Cortex of kidney (tissue), 1 donor: ENCODE data around the gene SNTG2.

Source experiments
- DNase-seq: peaks from one replicate; lab custom pipeline; 2025; lab: John Stamatoyannopoulos, UW

SNTG2 gene

DNA sequence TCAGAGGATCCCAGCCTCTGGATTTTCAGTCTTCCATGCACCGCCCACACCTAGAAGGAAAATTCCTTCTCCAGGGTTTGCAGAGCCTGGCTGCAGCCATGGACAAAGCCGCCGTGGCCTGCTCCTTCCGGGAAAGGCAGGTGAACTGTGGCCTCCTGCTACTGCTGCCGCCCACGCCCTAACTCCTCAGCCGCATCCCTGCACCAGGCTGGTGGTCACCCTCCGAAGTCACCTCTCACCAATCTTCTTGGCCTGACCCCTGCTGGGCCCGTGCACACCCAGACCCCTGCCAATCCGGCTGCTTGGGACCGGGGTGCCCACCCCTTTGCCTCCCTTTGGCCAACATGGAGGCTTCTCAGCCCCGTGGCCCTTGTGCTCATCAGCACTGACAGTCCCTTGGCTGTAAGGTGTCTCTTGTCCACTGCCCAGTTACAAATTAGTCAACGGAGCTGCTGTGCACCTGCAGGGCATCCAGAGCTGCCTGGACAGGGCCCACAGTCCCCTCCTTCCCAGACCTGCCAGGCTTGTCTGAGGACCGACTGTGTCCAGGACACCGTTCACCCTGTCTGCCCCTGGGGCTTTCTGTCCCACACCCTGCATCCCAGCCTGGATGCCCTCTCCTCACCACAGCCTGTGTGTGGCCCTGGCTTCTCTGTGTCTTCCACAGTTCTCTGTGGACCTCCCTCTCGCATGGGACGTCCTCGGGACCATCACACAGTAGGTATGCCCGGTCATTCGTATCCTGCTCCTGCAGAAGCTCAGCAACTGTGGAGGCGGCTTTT lies 332.6 kb downstream of the SNTG2 start:
- no peak for DNase-seq

DNA sequence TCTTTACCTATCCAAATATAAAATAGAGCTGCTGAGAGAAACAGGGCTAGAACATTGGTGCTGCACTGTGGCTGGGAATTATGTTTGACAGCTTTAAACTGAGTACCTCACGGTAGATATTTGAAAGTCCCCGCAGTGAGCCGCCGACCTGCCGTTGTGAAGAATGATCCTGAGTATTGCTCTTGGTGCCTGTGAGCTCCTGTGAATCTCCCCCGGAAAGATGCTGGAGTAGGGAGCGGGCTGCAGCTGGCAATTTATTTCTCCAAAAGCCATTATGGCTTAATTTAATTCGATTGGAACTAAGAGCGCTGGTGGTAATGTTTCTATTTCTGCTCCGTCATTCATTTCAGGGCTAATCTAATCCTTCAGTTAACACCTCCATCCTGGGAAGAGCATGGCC lies 333.2 kb downstream of the SNTG2 start:
- DNase-seq: no peak

GRCh38 chr2:1286929-1287328 lies 336.3 kb downstream of the SNTG2 start:
- no peak for DNase-seq

DNA sequence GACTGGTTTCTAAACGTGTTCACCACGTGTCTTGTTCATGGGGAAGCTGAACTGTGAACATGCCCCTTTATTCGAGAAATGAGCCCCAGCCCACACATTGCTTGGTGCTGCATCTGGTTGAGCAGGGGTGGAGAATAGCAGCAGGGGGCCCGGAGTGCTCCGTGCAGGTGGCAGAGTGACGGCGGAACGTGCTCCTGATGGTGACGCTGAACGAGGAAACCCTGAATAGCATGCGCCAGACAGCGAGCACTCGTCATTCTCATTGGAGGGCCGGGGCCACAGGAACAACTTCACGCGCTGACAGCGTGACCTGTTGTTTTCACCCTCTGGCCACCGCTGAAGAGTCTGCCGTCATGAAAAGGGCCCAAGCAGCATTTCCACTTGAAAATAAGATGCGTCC lies 336.8 kb downstream of the SNTG2 start:
- no peak for DNase-seq

DNA sequence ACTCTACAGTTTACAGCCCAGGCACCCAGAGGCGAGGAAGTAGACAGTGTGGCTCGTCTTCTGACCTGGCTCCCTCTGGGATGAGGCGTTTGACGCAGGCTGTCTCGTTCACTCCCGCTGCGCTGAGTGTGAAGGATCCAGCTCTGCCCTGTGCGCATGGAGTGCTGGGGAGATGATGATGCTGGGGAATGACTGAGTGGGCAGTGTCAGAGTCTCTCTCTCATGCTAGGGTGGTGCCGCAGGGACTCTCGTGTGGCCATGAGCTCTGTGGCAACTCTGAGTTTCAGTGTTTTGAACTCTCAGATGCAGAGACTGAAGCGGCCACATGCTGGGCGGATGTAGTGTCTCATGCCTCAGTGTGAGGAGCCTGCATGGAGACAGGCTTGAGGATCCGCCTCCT lies 344.3 kb downstream of the SNTG2 start:
- DNase-seq: no peak

- DNase-seq: no peak
These were observed 345.1 kb downstream of the SNTG2 start for GRCh38 chr2:1295740-1296139.

DNA sequence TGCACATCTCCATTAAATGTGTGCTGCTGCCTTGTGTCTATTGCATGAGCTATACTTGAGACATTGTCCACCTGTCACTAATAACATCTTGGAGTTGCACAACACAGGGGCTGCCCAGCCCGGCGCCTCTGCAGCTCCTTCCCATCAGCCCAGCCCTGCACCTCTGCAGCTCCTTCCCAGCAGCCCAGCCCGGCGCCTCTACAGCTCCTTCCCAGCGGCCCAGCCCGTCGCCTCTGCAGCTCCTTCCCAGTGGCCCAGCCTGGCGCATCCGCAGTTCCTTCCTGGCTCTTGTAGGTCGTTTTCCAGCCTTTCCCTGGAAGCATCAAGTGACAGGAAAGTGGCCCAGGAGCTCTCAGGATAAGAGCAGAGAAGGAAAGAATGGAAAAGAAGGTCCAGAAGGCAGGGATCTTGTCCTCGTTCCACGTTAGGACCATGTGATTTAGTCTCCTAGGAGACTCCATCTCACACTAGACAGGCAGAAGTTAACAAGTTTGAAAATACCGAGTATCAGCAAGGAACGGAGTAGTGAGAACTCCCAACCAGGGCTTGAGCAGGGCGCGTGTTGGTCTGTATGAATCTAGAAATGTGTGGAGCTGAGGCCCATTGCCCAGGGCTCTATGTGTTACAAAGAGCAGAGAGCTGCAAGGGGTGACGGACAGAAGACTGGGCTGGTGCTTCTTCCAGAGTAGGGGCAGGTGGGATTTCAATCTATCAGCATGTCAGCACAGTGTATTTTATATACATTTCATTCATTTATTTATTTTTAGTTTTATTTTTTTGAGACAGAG lies 346.9 kb downstream of the SNTG2 start:
- no peak for DNase-seq

DNA sequence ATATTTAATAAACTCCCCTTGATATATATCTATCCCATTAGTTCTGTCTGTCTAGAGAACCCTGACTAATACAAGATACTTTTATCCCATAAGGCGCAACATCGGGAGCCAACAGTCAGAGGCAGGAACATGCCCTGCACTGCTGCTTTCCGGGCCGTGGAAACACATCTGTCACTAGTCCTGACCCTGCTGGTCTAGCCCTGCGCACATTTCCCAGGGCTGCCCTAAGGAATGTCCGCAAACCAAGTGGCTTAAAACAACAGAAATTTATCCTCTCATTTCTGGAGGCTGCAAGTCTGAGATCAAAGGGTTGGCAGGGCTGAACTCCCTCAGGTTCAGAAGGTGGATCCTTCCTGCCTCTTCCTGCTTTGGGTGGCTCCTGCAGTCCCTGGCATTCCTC lies 348.4 kb downstream of the SNTG2 start:
- DNase-seq: no peak

DNA sequence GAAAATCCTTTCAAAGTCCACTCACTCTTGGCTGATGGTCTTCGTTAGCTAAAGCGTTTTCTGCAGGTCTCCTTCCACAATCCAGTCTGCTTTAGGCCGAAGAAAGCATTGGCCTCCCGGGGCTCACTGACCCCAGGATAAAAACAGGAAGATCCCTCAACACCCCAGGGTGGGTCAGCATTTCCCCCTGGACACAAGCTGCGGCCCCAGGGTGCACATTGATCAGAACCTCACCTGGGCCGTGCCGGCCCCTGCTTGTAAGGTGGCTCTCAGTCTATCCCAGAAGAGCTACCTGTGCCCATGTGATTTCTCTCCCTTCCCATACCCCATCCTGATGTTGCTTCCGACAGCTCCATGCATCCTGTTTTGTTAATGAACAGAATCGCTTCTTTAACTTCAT lies 349.6 kb downstream of the SNTG2 start:
- no peak for DNase-seq

GRCh38 chr2:1301056-1301455 lies 350.4 kb downstream of the SNTG2 start:
- DNase-seq: no peak

DNA sequence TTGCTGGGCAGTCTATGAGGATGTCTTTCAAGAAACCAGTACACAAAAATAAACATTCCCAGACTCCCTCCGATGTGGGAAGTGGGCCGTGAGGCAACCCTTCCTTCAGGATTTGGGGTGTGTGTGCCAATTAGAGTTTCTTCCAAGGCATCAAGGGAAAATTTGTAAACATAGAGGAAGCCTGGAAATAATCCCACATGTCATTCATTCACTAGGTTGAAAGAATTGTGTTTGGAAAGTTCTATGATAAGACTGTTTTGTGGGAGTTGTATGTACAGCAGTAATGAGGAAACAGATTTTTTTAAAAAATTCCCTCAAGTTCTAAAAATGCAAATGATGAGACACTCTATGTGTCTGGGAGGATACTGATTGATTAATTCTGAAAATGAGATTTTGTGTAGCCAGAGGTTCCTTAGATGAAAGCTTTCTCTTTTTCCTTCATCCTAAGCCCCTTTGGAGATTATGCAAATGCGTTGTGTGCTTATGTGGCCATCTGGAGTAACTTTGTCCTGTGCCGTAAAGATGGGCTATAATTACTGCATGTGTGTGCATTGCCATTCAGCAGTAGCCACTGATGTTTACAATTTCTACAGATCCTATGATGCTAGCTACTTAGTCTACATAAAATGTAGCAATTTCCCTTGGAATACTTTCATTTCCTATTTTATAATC lies 354.8 kb downstream of the SNTG2 start:
- no peak for DNase-seq

- DNase-seq: no peak
These were observed 355.5 kb downstream of the SNTG2 start for GRCh38 chr2:1306014-1306686.

- no peak for DNase-seq
These were observed 356.3 kb downstream of the SNTG2 start for GRCh38 chr2:1306687-1307516.

- DNase-seq: no peak
These were observed 357.0 kb downstream of the SNTG2 start for GRCh38 chr2:1307670-1308069.

DNA sequence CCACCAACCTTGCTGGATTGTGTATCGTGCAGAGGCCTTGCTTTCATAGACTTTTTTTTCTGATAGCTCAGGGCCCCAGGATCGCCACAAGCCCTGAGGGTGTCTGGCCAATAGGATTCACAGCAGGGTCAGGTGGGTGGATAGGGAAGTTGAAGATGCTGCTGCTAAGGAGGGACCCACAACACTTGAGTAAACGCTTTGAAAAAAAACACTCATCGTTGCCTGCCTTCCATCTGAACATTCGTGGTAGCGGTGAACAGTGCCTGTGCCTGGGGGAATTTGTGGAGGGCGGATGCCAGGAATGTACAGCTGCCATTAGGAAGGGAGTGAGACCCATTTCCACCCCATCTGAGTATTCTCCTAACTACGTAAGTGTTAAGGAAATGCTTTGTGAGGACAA lies 358.0 kb downstream of the SNTG2 start:
- no peak for DNase-seq

- DNase-seq: no peak
These were observed 358.9 kb downstream of the SNTG2 start for GRCh38 chr2:1309507-1309906.

DNA sequence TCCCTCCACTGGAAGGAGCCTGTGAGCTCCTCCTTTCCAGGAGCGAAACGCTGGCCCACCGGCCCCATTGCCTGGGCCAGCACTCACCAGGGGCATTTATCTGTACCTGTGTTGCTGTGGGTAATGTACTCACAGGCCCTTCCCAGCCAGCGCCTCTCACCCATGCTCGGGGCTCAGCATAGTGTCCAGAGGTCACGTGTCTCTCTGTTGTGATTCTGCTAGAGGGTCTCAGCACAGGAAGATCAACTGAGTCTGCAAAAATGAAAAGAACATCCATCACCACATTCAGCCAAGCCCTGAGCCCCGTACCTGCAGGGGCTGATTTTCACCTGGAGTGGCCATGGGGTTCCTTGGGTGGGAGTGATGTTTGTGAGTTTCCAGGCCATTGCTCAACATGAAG lies 359.6 kb downstream of the SNTG2 start:
- no peak for DNase-seq

GRCh38 chr2:1310866-1311265 lies 360.2 kb downstream of the SNTG2 start:
- no peak for DNase-seq

- DNase-seq: no peak
These were observed 362.7 kb downstream of the SNTG2 start for GRCh38 chr2:1313240-1313924.

DNA sequence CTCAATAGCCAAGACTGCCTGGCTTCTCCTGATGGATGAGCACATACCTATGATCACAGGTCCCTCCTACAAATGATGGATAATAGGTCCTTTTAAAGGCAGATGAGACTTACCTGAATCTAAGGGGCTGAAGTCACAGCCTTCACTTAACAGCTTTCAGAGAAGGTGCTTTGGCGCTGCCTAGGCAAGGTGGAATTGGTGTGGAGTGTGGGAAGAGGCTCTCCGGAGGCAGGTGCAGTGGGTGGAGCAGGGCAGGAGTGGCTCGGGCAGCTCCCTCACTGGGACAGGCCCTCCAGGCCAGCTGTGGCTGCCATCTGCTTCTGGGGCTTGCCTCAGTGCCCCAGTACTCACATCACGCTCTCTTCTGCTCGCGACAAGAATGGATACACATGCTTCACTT lies 363.6 kb downstream of the SNTG2 start:
- DNase-seq: no peak
